Germinal center (tissue), 1 donor: ENCODE results near the gene HILPDA.
"Not testable (repeated sequence)": the region's sequence is repeated elsewhere in the genome, so short reads cannot be mapped to it uniquely, and the experiment has no call there.

Experiments used
- DNase-seq: peaks from one replicate; pipeline ENCODE4 v3.0.0; 2012; ENCODE audit warnings: mixed read lengths, low spot score

The HILPDA gene

GRCh38 chr7:128431754-128432153 is 23.9 kb upstream of the HILPDA start:
- DNase-seq, result no peak

GRCh38 chr7:128434413-128435326 is 21.0 kb upstream of the HILPDA start:
- no peak for DNase-seq

GRCh38 chr7:128435327-128435686 is 20.4 kb upstream of the HILPDA start:
- DNase-seq, result no peak

- peak; percentile 69 for DNase-seq
Measured at GRCh38 chr7:128437426-128438332, 18.0 kb upstream of the HILPDA start.

DNA sequence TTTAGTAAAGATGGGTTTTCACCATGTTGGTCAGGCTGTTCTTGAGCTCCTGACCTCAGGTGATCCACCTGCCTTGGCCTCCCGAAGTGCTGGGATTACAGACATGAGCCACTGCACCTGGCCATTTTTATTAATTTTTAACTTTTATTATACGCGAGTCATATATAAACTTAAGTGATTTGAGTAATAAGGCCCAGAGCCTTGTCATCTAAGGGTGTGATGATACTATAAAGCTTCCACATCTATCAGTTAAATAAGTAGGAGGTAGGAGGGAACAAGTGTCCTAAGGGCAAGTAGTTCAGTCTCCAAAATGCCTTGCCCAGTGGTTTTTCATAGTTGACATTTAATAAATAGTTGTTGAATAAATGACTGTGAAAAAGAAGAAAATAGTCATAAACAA is 13.3 kb upstream of the HILPDA start:
- no peak for DNase-seq

- peak; percentile 57 for DNase-seq
Measured at GRCh38 chr7:128443831-128444600, 11.7 kb upstream of the HILPDA start.

- DNase-seq, result no peak
Measured at GRCh38 chr7:128446306-128446705, 9.4 kb upstream of the HILPDA start.

GRCh38 chr7:128447941-128448564 is 7.6 kb upstream of the HILPDA start:
- DNase-seq, result no peak

DNA sequence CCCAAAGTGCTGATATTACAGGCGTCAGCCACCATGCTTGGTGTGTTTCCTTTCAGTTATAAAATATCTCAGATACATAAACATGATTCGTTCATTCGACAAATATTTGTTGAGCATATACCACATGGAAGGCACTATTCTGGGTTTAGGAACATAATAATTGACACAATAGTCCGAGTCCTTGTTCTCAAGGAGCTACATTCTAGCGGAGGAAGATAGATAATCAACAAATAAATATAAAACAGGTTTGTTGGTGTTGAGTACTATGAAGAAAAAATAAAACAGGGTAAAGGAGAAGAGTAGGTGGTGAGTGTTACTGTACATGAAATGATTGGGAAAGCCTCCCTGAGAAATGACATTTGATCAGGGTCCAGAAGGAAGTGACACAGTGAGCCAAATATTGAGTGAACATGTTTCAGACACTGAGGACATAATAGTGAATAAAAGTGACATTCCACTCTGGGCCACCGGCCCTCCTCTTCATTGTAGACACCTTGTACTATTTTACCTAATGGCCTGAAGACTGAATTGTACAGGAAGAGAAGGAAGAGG is 6.9 kb upstream of the HILPDA start:
- DNase-seq, result no peak

- no peak for DNase-seq
Measured at GRCh38 chr7:128450409-128450808, 5.3 kb upstream of the HILPDA start.

DNA sequence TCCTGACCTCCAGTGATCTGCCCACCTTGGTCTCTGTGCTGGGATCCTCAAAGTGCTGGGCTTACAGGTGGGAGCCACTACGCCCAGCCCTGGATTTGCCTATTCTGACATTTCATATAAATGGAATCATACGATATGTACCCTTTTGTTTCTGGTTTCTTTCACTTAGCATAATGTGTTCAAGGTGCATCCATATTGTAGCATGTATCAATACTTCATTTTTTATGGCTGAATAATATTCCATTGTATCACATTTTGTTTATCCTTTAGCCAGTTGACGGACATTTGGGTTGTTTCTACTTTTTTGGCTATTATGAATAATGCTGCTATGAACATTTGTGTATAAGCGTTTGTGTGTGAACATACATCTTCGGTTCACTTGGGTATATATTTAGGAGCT is 4.8 kb upstream of the HILPDA start:
- DNase-seq, result no peak

DNA sequence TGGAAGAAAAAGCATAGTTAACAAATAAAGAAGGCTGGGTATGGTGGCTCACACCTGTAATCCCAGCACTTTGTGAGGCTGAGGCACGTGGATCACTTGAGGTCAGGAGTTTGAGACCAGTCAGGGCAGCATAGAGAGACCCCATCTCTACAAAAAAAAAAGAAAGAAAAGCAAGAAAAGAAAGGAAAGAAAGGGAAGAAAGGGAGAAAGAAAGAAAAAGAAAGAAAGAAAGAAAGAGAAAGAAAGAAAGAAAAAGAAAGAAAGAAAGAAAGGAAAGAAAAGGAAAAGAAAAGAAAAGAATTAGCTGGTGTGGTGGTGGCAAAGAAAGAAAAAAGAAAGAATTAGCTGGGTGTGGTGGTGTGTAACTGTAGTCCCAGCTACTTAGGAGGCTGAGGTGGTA is 3.1 kb upstream of the HILPDA start:
- DNase-seq, result no peak

GRCh38 chr7:128453836-128454804 is 1.6 kb upstream of the HILPDA start:
- DNase-seq, result no peak

GRCh38 chr7:128454808-128455542 is 703 bp upstream of the HILPDA start:
- DNase-seq, result peak; percentile 44

GRCh38 chr7:128456255-128456725 is 612 bp downstream of the HILPDA start:
- no peak for DNase-seq

GRCh38 chr7:128457385-128457784 is 1.7 kb downstream of the HILPDA start:
- not testable (repeated sequence) for DNase-seq

- DNase-seq, result no peak
Measured at GRCh38 chr7:128458956-128459355, 3.3 kb downstream of the HILPDA start.

DNA sequence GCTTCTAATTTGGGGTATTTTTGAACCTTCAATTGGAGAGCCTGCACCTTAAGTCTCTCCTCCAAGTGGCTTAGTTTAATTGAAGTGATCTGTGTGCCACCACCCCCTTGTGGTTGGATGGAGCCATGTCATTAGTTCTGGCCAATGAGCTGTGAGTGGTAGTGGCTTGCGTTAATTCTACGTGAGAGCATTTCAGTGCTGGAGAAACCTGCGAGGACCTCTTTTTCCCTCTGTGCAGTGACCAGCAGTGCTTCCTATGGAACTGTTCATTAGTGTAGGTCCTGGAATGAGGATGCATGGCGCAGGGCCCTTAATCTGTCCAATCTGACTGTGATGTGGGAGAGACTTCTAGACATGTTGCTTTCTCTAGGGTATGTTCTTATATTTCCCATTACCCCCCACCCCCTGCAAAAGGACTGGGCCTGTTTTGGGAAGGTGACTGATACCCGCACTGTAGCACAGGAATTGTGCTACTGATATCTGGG is 3.8 kb downstream of the HILPDA start:
- DNase-seq, result peak; percentile 79

DNA sequence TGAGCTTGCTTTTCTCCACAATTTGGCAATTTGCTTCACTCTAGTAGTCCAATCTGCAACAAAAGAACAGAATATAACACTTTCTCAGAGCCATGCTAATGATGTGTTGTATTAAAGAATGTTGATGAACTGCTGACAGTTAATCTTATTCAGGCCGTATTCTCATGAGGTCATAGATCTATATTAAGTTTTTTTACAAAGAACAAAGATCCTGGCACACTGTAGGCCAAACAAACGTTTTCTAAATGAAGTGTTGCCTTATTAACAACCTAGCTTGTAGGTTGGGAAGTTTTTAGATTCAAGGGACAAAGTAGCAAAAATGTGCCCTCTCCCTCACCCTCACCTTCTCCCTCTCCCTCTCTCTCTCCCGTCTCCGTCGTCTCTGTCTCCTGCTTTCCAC is 6.8 kb downstream of the HILPDA start:
- DNase-seq, result no peak
